Right lobe of liver (tissue), 4 donors: ENCODE results near the gene INPP4B.

Experiments used
- POLR2A ChIP-seq: fragments of 450-650 bp; IDR thresholded peaks from one replicate; pipeline ENCODE4 v1.6.1; 2017; ENCODE audit warnings: antibody characterized with exemption, mild to moderate bottlenecking
- TF ChIP-seq, protein P1 (sequence below), 4 donors: fragments of 200-600 bp in 3 of 4; fragments of 450-650 bp in 1 of 4; IDR thresholded peaks; one replicate each; pipeline versions ENCODE4 v1.5.1 to v1.8.0; 2016 to 2022; ENCODE audit warnings: antibody characterized with exemption in 4 of 4, mild to moderate bottlenecking in 2 of 4
- donor health status: DM: no; HTN: no; CAD: no.
- donor health status: DM: no; HTN: no; CAD: no.
- donor health status: DM: no; HTN: yes; CAD: no.

DNA sequence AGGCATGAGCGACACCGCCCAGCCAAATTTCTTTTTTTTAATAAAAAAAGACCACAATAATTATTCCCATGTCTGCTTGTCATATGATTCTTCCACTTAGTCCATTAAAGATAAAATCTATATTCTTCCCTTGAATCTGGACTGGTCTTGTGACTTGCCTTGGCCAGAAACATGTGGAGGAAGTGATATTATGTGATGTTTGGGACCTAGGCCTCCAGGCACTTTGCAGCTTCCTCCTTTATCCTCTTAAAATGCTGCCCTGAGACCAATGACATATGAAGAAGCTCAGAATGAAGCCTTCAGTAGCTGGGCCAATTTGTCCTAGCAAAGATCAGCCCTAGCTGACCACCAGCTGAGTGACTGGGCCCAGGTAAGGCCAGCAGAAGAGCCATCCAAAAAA is 250.0 kb downstream of the INPP4B start:
- TF ChIP-seq, protein P1, sequence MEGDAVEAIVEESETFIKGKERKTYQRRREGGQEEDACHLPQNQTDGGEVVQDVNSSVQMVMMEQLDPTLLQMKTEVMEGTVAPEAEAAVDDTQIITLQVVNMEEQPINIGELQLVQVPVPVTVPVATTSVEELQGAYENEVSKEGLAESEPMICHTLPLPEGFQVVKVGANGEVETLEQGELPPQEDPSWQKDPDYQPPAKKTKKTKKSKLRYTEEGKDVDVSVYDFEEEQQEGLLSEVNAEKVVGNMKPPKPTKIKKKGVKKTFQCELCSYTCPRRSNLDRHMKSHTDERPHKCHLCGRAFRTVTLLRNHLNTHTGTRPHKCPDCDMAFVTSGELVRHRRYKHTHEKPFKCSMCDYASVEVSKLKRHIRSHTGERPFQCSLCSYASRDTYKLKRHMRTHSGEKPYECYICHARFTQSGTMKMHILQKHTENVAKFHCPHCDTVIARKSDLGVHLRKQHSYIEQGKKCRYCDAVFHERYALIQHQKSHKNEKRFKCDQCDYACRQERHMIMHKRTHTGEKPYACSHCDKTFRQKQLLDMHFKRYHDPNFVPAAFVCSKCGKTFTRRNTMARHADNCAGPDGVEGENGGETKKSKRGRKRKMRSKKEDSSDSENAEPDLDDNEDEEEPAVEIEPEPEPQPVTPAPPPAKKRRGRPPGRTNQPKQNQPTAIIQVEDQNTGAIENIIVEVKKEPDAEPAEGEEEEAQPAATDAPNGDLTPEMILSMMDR (IDR thresholded peaks at IDR 0.05): no peak
- no peak for TF ChIP-seq POLR2A
